Panc1 (cell line): ENCODE measurements around the gene NXPH2.

ENCODE experiments used
- TCF7L2 ChIP-seq: IDR thresholded peaks from 2 replicates; pipeline ENCODE4 v1.6.1; 2011; ENCODE audit warnings: mild to moderate bottlenecking, low read depth, low read length, inconsistent platforms
- TF ChIP-seq, protein P1 (sequence below): fragments of 450-650 bp; IDR thresholded peaks from 2 replicates; pipeline ENCODE4 v1.5.1; 2017; ENCODE audit warnings: mild to moderate bottlenecking
- TF ChIP-seq, protein P2 (sequence below), 2 experiments: IDR thresholded peaks; 2 replicates each; pipeline ENCODE4 v1.6.1; 2011 to 2012; ENCODE audit warnings: low read depth in 2 of 2, control low read depth in 1 of 2, low read length in 1 of 2, mild to moderate bottlenecking in 1 of 2, moderate library complexity in 1 of 2; ENCODE audit not compliant: insufficient read depth in 1 of 2

DNA sequence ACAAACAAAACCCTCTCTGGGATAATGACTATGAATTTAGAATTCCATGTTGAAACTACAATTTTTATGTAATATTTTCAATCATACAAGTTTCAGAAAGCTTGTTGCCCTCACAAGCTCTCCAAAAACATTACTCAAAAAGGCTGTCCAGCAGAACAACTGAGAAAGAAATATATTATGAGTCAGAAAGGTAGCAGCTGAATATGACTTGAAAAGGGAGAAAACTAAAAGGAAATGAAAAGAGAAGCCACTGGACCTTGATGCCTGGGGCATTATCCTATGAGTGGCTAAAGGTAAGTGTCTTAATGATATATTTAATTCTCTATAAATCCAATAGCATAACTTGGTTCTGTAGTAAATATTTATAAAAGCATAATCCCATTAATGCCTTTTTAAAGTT is 61.8 kb downstream of the NXPH2 start:
- TF ChIP-seq, protein P1, sequence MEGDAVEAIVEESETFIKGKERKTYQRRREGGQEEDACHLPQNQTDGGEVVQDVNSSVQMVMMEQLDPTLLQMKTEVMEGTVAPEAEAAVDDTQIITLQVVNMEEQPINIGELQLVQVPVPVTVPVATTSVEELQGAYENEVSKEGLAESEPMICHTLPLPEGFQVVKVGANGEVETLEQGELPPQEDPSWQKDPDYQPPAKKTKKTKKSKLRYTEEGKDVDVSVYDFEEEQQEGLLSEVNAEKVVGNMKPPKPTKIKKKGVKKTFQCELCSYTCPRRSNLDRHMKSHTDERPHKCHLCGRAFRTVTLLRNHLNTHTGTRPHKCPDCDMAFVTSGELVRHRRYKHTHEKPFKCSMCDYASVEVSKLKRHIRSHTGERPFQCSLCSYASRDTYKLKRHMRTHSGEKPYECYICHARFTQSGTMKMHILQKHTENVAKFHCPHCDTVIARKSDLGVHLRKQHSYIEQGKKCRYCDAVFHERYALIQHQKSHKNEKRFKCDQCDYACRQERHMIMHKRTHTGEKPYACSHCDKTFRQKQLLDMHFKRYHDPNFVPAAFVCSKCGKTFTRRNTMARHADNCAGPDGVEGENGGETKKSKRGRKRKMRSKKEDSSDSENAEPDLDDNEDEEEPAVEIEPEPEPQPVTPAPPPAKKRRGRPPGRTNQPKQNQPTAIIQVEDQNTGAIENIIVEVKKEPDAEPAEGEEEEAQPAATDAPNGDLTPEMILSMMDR: no peak
- TF ChIP-seq TCF7L2: no peak
- TF ChIP-seq, protein P2, sequence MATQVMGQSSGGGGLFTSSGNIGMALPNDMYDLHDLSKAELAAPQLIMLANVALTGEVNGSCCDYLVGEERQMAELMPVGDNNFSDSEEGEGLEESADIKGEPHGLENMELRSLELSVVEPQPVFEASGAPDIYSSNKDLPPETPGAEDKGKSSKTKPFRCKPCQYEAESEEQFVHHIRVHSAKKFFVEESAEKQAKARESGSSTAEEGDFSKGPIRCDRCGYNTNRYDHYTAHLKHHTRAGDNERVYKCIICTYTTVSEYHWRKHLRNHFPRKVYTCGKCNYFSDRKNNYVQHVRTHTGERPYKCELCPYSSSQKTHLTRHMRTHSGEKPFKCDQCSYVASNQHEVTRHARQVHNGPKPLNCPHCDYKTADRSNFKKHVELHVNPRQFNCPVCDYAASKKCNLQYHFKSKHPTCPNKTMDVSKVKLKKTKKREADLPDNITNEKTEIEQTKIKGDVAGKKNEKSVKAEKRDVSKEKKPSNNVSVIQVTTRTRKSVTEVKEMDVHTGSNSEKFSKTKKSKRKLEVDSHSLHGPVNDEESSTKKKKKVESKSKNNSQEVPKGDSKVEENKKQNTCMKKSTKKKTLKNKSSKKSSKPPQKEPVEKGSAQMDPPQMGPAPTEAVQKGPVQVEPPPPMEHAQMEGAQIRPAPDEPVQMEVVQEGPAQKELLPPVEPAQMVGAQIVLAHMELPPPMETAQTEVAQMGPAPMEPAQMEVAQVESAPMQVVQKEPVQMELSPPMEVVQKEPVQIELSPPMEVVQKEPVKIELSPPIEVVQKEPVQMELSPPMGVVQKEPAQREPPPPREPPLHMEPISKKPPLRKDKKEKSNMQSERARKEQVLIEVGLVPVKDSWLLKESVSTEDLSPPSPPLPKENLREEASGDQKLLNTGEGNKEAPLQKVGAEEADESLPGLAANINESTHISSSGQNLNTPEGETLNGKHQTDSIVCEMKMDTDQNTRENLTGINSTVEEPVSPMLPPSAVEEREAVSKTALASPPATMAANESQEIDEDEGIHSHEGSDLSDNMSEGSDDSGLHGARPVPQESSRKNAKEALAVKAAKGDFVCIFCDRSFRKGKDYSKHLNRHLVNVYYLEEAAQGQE (IDR thresholded peaks at IDR 0.05; ENCODE audit: insufficient read depth in 1 of 2, low read depth in 2 of 2, low read length in 1 of 2): no peak
